C4-2B (cell line): ENCODE measurements around the gene SLC17A8.
"Not testable (repeated sequence)": the region's sequence is repeated elsewhere in the genome, so short reads cannot be mapped to it uniquely, and the experiment has no call there.

Source experiments
- H3K27ac ChIP-seq: fragments of 450-650 bp; 2 replicates; pipeline ENCODE4 v1.5.1; 2017
- CTCF ChIP-seq: fragments of 450-650 bp; conservative IDR thresholded peaks from 2 replicates; pipeline ENCODE4 v1.5.1; 2017; ENCODE audit warnings: mild to moderate bottlenecking
- ZFX ChIP-seq: fragments of 450-650 bp; IDR thresholded peaks from 2 replicates; pipeline ENCODE4 v1.6.1; 2017

The SLC17A8 gene

GRCh38 chr12:100426145-100426544, 69.3 kb downstream of the SLC17A8 start:
- TF ChIP-seq CTCF (no peak), ZFX (no peak)
- H3K27ac ChIP-seq = no peak overlapping the region

- no peak for TF ChIP-seq CTCF
- no peak for TF ChIP-seq ZFX
- H3K27ac ChIP-seq = no peak overlapping the region
These were observed 70.2 kb downstream of the SLC17A8 start for GRCh38 chr12:100427078-100427477.

DNA sequence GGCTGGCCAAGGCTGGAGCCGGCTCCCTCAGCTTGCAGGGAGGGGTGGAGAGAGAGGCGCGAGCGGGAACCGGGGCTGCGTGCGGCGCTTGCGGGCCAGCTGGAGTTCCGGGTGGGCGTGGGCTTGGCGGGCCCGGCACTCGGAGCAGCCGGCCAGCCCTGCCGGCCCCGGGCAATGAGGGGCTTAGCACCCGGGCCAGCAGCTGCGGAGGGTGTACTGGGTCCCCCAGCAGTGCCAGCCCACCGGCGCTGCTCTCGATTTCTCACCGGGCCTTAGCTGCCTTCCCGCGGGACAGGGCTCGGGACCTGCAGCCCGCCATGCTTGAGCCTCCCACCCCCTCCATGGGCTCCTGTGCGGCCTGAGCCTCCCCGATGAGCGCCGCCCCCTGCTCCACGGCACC, 73.4 kb downstream of the SLC17A8 start:
- not testable (repeated sequence) for H3K27ac ChIP-seq

DNA sequence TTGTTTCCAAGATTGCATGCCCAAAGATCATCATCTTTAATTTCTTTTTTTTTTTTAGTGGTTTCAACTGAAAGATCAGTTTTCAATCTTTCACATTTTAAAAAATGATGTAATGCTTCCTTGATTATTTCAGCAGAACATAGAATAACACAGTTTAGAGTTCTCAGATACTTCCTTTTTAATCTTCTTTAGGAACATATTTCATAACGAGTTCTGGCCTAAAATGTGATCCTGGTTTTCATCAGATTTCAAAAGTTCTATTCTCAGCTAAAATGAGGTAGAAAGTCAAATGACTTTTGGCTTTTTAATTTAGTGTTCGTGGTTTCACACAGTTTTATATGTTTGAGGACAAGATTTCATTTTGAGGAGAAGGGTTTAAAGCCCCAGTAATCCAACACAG, 76.8 kb downstream of the SLC17A8 start:
- no peak for TF ChIP-seq ZFX
- no peak for TF ChIP-seq CTCF
- H3K27ac ChIP-seq = no peak overlapping the region

DNA sequence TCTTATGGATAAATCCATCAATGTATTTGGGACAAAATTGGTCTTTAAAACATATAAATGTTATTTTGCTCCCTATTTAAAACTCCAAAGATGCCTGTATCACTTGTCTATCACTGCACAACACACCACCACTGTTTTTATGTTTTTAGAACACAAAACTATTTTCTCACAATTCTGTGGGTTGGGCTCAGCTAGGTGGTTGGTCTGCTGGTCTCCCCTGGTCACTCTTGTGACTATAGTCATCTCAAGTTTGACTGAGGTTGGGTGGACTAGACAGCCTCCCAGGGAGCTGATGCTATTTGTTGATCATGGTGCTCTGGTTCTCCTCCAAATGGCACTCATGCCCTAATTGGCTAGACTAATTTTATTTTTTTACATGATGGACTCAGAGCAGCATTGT, 77.3 kb downstream of the SLC17A8 start:
- TF ChIP-seq ZFX = no peak
- TF ChIP-seq CTCF = no peak
- H3K27ac ChIP-seq = no peak overlapping the region

DNA sequence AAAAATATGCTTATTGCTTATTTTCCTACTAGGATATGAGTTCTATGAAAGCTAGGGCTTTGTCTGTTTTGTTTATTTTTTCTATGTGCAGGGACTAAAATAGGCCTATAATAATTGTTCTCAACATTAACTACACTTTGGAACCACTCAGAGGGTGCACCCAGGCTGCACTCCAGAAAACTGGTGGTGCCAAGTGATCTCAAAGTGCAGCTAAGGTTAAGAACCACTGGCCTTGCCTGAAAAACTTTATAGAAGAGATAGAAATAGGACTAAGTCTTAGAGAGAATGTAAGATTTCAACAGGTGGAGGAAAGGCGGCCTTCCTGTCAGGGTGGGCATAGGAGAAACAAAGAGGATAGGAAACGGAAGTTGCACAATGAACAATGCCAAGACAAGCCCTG, 79.1 kb downstream of the SLC17A8 start:
- H3K27ac ChIP-seq = no peak overlapping the region
- no peak for TF ChIP-seq CTCF
- TF ChIP-seq ZFX = no peak

- H3K27ac ChIP-seq = no peak overlapping the region
- TF ChIP-seq ZFX = no peak
- no peak for TF ChIP-seq CTCF
These were observed 80.4 kb downstream of the SLC17A8 start for GRCh38 chr12:100437038-100437841.

DNA sequence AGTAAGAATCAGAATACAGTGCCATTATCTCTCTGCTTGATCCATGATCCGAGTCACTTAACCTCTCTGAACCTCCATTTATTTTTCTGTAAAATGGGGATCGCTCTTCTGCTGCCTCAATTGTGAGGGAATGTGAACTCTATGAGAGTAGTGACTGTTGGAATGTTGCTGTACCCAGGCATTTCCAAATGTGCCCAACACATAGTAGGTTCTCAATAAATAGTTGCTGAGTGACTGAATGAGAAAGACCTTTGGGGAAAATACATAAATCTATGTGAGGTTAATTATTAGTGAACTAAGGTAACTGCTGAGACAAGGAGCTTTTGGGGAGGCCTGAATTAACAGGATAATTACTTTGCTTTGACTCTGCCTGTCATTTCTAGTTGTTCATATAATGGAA, 82.9 kb downstream of the SLC17A8 start:
- no peak overlapping the region for H3K27ac ChIP-seq
- TF ChIP-seq ZFX (no peak), CTCF (no peak)
